H1 (cell line): ENCODE results near the gene ADCY9. TPM values are rescaled to one million over a fixed set of nuclear protein-coding genes. Genes with fewer than 3 reads are reported as not detected.

Experiments
- CHD2 ChIP-seq: IDR thresholded peaks from 2 replicates; pipeline ENCODE4 v1.6.1; 2012; ENCODE audit warnings: low read length, improper control_type of control experiment
- NRF1 ChIP-seq: IDR thresholded peaks from 2 replicates; pipeline ENCODE4 v1.6.1; 2011; ENCODE audit warnings: mild to moderate bottlenecking, low read depth, low read length, improper control_type of control experiment
- SP2 ChIP-seq: IDR thresholded peaks from 2 replicates; pipeline ENCODE4 v1.6.1; 2012; ENCODE audit warnings: mild to moderate bottlenecking, low read length, inconsistent platforms
- polyA plus RNA-seq, 7 experiments: library from polyadenylated mRNA; depleted of rRNA in 3 of 7; stranded (reverse) in 5 of 7; unstranded in 2 of 7; fragments of >200 nt in 5 of 7; fragments of 200-250 nt in 2 of 7; gene quantifications; 1 replicate in 5 of 7; 2 replicates in 1 of 7; 4 replicates in 1 of 7; pipeline versions ENCODE4 v1.2.1 to v1.2.3, GENCODE V29; 2011 to 2013; ENCODE audit warnings: missing spikeins in 2 of 7, mixed read lengths in 2 of 7
- total RNA-seq: library from RNA; stranded (reverse); fragmentation: NEBNext Ultra II Directional; extraction: Animal tissue kit (Norgen Biotek cat#: 25700); gene quantifications from 2 replicates; pipeline ENCODE4 v1.2.1, GENCODE V29; 2021

Gene ADCY9
- total and polyA plus RNA-seq, 2 of the 8 experiments (the other 6 are each of a cell fraction or from before 2014, with no cell fraction given) = 5.4 to 13.1 TPM

GRCh38 chr16:3963886-3964685 lies 152.2 kb downstream of the ADCY9 start (continued):
- TF ChIP-seq NRF1 = no peak
- no peak for TF ChIP-seq SP2
- no peak for TF ChIP-seq CHD2
